Adrenal gland (tissue), 12 donors: ENCODE data around the gene AQP12B. TPM values are rescaled to one million over a fixed set of nuclear protein-coding genes. Genes with fewer than 3 reads are reported as not detected.

Experiments used
- DNase-seq, 7 donors: peaks; one replicate each; pipeline ENCODE4 v3.0.0-alpha.2; 2019 to 2020
- H3K27ac ChIP-seq, 5 donors: fragments of 200-600 bp; sonication (generic) in 4 of 5; 1 replicate in 3 of 5; 2 replicates in 2 of 5; pipeline versions ENCODE4 v1.5.1 to v1.8.0; 2016 to 2020; ENCODE audit warnings: mild to moderate bottlenecking in 1 of 5
- H3K27me3 ChIP-seq: fragments of 200-600 bp; 2 replicates; pipeline ENCODE4 v1.8.0; 2021
- H3K36me3 ChIP-seq, 2 donors: fragments of 200-600 bp; replicated peaks in 1 of 2; 1 replicate in 1 of 2; 2 replicates in 1 of 2; pipeline versions ENCODE4 v1.5.1 to v1.8.0; 2018 to 2022
- H3K4me1 ChIP-seq, 2 donors: fragments of 200-600 bp; replicated peaks in 1 of 2; 1 replicate in 1 of 2; 2 replicates in 1 of 2; pipeline versions ENCODE4 v1.5.1 to v1.8.0; 2018 to 2021
- H3K4me3 ChIP-seq, 4 donors: fragments of 200-600 bp; sonication (generic) in 3 of 4; one replicate each; pipeline ENCODE4 v1.5.1; 2016 to 2018
- H3K9me3 ChIP-seq, 3 donors: fragments of 200-600 bp; sonication (generic) in 1 of 3; replicated peaks in 1 of 3; 1 replicate in 2 of 3; 2 replicates in 1 of 3; pipeline versions ENCODE4 v1.5.1 to v1.8.0; 2016 to 2021
- CTCF ChIP-seq, 6 experiments: fragments of 450-650 bp in 4 of 6; fragments of 200-600 bp in 2 of 6; sonication (generic) in 1 of 6; IDR thresholded peaks; 1 replicate in 5 of 6; 2 replicates in 1 of 6; pipeline versions ENCODE4 v1.5.1 to v1.8.0; 2016 to 2021; ENCODE audit warnings: antibody characterized with exemption in 6 of 6, mild to moderate bottlenecking in 2 of 6, moderate library complexity in 1 of 6
- POLR2A ChIP-seq, 2 donors: fragments of 450-650 bp; IDR thresholded peaks; one replicate each; pipeline ENCODE4 v1.6.1; 2017; ENCODE audit warnings: antibody characterized with exemption in 2 of 2, mild to moderate bottlenecking in 2 of 2, moderate library complexity in 1 of 2
- WGBS, 4 donors: extraction: QIAGEN DNeasy Blood & Tissue Kit in 2 of 4; methylation state at CpG; one replicate each; pipeline versions ENCODE4 v1.1.5 to v1.1.7; 2013 to 2017; 5-methylcytosine and 5-hydroxymethylcytosine counted together
- intact Hi-C, 2 donors: fragments of 100-400 bp; cut with DNase I; formaldehyde crosslinking; loops; one replicate each; pipeline versions ENCODE4 v1.14.1 to v1.15.0; 2022 to 2023
- polyA plus RNA-seq, 3 donors: library from polyadenylated mRNA; stranded (reverse); fragments of 200-250 nt in 2 of 3; fragments of 350-450 nt in 1 of 3; fragmentation: Illumina TruSeq in 1 of 3; extraction: RNeasy Lipid Tissue Mini Kit (QIAGEN cat#74804) in 1 of 3; gene quantifications; one replicate each; pipeline ENCODE4 v1.2.3, GENCODE V29; 2013 to 2014
- total RNA-seq, 9 donors: library from RNA; depleted of rRNA in 4 of 9; stranded (reverse); fragments of >200 nt in 4 of 9; fragments of 120-200 nt in 1 of 9; fragmentation: NEBNext Ultra II Directional in 1 of 9; extraction: Animal tissue kit (Norgen Biotek cat#: 25700) in 1 of 9; gene quantifications; one replicate each; pipeline versions ENCODE4 v1.1.0 to v1.2.4, GENCODE V29; 2013 to 2023
- donor health status: healthy with polysubstance abuse.
- donor health status: Bipolar disorder and iron deficiency.
- donor health status: DM: yes; HTN: yes; CAD: no.
- donor health status: DM: no; HTN: no; CAD: no.
- donor health status: DM: no; HTN: no; CAD: no.
- donor health status: DM: yes; HTN: yes; CAD: no.

Gene AQP12B
- total and polyA plus RNA-seq, 12 donors: 0.07 to 0.48 TPM; not detected in 10

DNA sequence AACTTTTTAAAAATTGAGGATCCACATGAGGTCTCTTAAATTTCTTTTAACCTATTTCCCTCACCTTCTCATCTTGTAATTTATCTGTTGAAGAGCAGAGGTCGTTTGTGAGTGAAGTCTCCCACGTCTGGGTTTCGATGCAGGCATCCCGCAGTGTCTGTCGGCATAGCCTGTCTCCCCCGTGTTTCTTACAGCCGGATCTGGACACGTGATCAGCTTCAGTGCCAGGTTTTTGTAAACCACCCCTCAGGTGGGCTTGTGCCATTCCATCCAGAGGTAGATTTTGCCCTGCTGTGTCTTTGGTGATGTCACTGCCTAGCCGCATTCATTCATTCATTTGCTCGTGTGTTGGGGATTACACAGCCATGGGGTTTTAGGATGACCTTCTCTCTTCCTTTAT is 25.1 kb upstream of the AQP12B start:
- Histone ChIP-seq H3K4me3 (no peak overlapping the region), H3K27me3 (peaks cover 15% of the 10 kb centered on the region), H3K9me3 (no peaks in the 10 kb centered on the region), H3K4me1 (no peaks in the 10 kb centered on the region), H3K36me3 (no peaks in the 10 kb centered on the region), H3K27ac (no peak overlapping the region)
- WGBS, 4 donors: 51 to 66% (median 60%) methylated on average over 10 of the region's 10 CpGs
- DNase-seq: no peak
- intact Hi-C loops: loop anchor here in 1 of 2 donors (10.0 kb wide), 1 partner anchor 193 kb away; no protein-coding TSS in a partner anchor
- TF ChIP-seq CTCF (IDR thresholded peaks at IDR 0.05) (no peak), POLR2A (IDR thresholded peaks at IDR 0.05) (no peak)

DNA sequence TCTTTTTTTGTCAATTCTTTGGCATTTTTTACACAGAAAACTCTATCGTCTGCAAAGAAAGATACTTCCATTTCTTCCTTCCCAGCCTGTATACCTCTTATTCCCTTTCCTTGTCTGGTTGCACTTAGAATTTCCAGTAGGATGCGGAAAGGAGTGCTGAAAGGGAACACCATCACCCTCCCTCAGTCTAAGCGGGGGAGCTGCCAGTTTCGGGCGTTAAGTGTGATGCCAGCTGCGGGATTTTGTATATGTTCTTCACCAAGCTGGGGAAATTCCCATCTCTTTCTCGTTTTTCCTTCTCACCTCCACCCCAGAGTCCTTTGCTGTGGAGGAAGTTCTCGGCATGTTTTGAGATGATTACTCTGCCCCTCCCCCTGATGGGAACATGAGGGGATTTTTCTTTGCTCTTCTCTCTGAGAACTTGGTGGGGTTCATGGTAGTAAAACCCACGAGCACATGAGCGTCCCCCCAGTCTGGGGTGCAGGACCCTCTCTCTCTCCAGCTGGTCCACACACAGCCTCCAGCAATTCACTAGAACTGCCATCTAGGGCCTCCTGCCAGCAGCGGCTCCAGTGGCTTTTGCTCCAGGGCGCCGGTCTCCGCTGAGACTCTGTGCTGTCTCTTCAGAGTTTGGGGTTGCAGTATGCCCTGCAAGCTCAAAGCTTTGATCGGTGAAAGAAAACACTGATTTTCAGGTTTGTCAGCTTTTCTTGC is 24.5 kb upstream of the AQP12B start:
- Histone ChIP-seq H3K36me3 (no peaks in the 10 kb centered on the region), H3K4me1 (no peaks in the 10 kb centered on the region), H3K4me3 (no peak overlapping the region), H3K9me3 (no peaks in the 10 kb centered on the region), H3K27ac (no peak overlapping the region), H3K27me3 (peaks cover 15% of the 10 kb centered on the region)
- no peak for TF ChIP-seq POLR2A (IDR thresholded peaks at IDR 0.05)
- TF ChIP-seq CTCF (IDR thresholded peaks at IDR 0.05): no peak
- no peak for DNase-seq
- 69 to 79% (median 73%) methylated on average over 14 to 15 of the region's 15 CpGs for WGBS, 4 donors
- intact Hi-C loops: loop anchor here in 1 of 2 donors (10.0 kb wide), 1 partner anchor 192 kb away; no protein-coding TSS in a partner anchor

GRCh38 chr2:240705204-240705791 is 22.6 kb upstream of the AQP12B start:
- no peaks in the 10 kb centered on the region for H3K4me1 ChIP-seq
- peaks cover 21% of the 10 kb centered on the region for H3K27me3 ChIP-seq
- intact Hi-C loops: loop anchor here in 1 of 2 donors (10.0 kb wide), 1 partner anchor 190 kb away; no protein-coding TSS in a partner anchor
- DNase-seq: peak in 1 of 7 donors; percentile 14
- no peak overlapping the region for H3K27ac ChIP-seq
- WGBS, 4 donors: 71 to 75% (median 73%) methylated on average over 12 of the region's 12 CpGs
- H3K4me3 ChIP-seq: no peak overlapping the region
- TF ChIP-seq CTCF (IDR thresholded peaks at IDR 0.05) (no peak), POLR2A (IDR thresholded peaks at IDR 0.05) (no peak)
- H3K9me3 ChIP-seq: no peaks in the 10 kb centered on the region
- H3K36me3 ChIP-seq: no peaks in the 10 kb centered on the region

GRCh38 chr2:240704651-240705050 is 22.0 kb upstream of the AQP12B start:
- Histone ChIP-seq H3K4me1 (no peaks in the 10 kb centered on the region), H3K9me3 (no peaks in the 10 kb centered on the region), H3K27me3 (peaks cover 21% of the 10 kb centered on the region), H3K4me3 (no peak overlapping the region), H3K27ac (no peak overlapping the region), H3K36me3 (no peaks in the 10 kb centered on the region)
- DNase-seq: no peak
- intact Hi-C loops: loop anchor here (5.0 to 10.0 kb wide), 2 partner anchors 190 to 192 kb away; no protein-coding TSS in a partner anchor
- TF ChIP-seq CTCF (IDR thresholded peaks at IDR 0.05) (no peak), POLR2A (IDR thresholded peaks at IDR 0.05) (no peak)
- 63 to 74% (median 67%) methylated on average over 17 to 19 of the region's 19 CpGs for WGBS, 4 donors
